UCSD-AML1 (cell line): ENCODE measurements around the gene RGS7.

Experiments
- DNase-seq: peaks from one replicate; lab custom pipeline; 2025; ENCODE audit not compliant: unreplicated experiment; lab: John Stamatoyannopoulos, UW

Gene RGS7

DNA sequence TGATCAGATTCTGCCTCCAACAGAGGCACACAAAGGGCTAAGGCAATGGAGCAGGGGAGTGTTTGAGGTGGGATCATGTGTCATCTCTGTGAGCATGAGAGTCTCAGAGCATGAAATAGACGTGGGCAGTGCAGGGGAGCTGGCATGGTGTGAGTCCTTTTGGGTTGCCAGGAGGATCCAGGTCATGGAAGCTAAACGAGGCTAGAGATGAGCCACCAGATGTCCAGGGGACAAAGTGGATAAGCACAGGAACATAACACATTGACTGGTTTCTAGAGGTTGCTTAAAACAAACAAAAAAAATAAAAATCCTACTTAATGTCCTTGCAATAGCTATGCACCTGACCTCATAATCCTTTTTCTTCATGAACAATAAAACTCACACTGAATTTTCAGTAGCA, 490.3 kb downstream of the RGS7 start:
- DNase-seq, result no peak

DNA sequence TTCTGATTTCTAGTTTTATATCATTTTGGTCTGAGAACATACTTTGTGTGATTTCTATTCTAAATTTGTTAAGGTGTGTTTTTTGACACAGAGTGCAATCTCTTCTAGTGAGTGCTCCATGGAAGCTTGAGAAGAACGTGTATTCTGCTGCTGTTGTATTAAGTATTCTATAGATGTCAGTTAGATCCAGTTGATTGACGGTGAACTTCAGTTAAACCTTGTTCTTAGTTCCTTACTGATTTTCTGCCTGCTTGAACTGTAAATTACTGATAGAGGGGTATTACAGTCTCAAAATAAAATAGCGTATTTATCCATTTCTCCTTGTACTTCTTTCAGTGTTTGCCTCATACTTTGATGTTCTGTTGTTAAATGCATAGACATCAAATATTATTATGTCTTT, 497.0 kb downstream of the RGS7 start:
- no peak for DNase-seq

DNA sequence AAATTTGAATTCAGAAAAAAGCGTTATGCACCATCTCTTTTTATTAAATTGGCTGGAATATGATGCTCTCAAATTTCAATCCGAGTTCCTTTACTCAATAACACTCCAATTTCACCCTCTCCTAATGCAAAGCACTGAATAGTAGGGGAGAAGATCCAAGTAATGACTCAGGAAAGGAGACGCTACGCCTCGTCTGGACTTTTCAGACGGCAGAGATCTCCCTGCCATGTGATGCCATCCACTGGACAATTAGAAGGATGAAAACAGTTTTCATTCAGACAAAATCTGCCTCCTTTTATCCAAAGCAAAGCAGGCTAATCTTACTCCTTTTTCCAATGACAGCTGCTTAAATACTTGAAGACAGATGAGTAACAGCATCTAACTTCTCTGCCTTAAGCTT, 502.6 kb downstream of the RGS7 start:
- no peak for DNase-seq

DNA sequence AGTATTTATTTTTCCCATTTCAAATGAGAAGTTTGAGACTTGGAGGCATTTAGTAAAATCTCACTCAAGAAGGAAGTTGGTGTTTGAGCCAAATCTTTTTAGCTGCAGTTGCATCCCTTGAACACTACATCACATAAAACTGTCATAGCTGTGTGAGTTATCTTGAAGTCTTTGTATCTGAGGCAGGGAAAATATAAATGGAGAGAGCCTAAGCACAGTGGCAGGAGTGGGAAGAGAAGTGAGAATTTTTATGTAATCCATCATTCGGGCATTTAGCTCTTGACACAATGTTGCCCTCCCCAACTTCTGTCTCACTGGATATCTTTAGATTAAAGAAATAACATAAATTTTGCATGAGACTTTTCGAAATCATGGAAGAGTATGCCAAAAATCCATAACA, 509.7 kb downstream of the RGS7 start:
- DNase-seq, result no peak

DNA sequence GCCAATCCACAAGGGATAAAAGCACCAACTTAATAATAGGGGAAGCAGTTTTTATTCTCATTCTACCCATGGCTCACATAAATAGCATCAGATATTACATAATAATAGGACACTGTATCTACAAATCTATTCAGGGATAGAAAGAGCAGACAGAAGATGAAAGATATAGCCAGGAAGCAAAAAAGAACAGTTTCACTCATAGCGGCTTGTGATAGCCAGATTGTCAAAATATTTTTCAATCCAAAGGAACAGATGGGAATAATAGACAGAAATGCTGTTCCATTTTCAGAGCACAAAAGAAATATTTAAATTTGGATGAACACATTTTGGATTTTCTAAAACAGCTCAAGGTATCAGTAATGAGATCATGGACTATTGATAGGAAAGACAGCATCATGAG, 512.5 kb downstream of the RGS7 start:
- no peak for DNase-seq

DNA sequence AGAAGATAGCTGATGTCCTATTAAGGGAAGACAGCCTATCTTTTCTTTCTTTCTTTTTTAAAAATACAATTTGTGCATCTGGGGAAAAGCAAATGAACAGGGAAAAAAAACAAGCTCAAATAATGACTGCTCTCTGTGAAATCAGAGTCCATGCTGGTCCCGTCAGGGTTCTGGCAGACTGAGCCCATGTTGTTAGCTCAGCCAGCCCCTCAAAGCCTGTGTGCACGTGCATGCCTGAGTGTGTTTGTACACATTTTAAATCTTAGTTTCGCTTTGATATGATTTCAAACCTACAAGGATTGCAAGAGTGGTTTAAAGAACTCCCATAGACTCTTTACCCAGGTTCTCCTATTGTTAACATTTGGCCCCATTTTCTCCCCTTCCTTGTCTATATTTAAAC, 513.2 kb downstream of the RGS7 start:
- no peak for DNase-seq

DNA sequence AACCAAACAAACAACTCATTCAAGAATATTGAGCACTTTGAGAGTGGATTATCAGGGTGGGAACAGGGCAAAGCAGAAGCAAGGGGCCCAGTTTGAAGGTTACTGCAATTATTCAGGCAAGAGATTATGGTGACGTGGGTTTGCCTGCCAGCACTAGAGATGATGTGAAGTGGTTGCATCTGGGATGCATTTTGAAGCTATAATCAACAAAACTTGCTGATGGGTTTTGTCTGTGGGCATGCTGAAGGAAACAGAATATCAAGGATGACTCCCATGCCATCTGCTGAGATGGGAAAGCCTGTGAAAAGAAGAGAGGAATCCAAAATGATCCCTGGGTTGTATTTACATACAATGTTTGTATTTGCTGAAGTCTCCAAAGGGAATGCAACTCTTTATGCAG, 520.7 kb downstream of the RGS7 start:
- DNase-seq, result no peak

DNA sequence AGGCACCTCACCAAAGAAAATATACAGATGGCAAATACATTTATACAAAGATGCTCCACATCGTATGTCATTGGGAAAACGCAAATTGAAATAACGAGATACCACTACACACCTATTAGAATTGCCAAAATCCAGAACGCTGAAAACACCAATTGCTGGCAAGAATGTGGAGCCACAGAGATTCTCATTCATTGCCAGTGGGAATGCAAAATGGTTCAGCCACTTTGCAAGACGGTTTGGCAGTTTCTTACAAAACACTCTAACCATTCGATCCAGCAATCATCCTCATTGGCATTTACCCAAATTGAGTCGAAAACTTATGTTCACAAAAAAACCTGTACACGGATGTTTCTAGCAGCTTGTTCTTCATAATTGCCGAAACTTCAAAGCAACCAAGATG, 521.7 kb downstream of the RGS7 start:
- DNase-seq, result no peak

DNA sequence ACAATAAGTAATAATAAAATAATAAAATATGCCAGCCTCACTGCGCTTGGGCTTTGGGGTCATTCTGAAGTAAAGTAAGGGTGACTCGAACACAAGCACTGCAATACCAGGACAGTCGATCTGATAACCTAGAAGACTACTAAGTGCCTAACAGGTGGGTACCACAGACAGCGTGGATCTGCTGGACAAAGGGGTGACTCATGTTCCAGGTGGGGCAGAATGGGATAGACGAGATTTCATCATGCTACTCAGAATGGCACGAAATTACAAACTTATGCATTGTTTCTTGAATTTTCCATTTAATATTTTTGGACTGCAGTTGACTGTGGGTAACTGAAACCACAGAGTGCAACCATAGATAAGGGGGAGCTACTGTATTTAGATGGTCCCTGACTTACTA, 523.9 kb downstream of the RGS7 start:
- no peak for DNase-seq

DNA sequence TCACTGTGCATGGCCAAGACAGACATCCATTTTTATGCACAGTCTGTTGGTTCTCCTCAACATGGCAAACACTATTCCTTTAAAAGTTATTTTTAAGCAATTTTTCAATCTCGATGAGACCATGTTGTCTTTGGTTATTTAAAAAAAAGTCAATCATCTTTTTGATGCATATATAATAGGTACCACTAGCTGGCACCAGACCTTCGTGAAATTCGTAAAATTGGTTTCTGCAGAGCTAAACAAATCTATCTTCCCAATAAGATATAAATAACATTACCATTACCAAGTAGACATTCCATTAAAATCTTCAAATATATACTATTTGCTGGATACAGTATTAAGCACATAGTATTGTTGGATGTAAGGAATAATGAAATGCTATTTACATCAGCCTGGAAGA, 525.1 kb downstream of the RGS7 start:
- no peak for DNase-seq

DNA sequence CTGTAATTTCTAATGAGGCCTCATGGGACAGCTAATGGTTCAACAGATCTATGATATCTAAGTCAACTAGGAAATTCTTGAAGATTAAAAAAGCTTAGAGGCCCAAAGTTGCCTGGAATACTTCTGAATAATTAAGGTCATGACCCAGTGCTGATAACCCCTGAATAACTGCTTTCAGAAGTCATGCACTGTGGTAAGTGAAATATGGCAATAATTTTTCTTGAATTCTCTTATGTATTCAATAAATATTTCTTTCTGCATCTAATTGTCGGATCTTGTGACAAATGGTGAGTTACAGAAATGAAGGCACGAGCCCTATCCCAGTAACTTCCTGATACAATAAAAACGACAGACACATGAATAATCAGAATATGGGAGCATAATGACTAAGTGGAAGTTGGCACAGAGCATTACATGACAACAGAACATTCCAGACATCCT, 525.8 kb downstream of the RGS7 start:
- no peak for DNase-seq

DNA sequence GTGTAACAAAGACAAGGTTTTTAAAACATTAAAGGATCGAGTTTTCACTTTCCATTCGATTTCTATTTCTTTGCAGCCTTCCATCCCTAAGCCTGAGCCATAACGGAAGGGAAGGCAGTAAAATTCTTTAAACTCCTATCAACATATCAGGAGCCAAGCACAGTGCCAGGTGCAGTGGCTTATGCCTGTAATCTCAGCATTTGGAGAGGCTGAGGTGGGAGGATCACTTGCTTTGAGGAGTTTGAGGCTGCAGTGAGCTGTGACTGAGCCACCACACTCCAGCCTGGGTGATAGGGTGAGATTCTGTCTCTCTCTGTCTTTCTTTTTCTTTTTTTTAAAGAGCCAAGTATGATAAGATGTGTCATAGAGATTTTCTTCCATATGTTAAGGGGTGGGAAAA, 527.5 kb downstream of the RGS7 start:
- DNase-seq, result no peak

DNA sequence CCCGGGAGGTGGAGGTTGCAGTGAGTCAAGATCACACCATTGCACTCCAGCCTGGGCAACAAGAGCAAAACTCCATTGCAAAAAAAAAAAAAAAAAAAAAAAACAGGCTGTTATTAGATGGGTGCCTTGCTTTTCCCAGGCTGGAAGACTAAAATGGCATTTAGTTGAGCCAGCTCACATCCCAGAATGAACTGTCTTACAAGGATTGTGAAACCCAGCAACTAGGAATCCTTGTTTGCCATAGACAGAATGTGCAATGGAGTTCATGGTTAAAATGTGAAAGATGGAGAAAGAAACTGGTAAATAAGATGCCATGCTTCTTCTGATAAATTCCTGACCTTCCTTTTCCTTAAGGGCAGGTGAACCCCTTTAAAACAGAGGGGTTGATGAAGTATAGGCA, 529.2 kb downstream of the RGS7 start:
- no peak for DNase-seq

DNA sequence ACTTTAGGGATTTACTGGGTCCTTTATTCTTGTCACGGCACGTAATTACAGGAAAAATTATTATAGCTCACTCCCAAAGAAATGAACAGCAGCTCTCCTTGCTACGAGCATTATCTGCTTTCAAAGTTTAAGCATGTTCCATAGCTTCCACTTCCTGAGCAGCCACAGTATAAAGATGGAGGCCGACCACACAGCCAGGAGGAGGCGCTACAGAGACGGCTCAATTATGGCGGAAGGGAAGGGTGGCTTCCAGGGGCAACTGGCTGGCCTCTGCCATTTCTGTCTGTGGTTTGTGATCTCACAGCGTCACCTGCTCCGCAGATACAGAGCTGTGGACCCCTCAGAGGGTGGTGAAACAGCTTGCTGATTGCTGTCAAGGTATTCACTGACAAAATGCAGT, 532.8 kb downstream of the RGS7 start:
- no peak for DNase-seq

DNA sequence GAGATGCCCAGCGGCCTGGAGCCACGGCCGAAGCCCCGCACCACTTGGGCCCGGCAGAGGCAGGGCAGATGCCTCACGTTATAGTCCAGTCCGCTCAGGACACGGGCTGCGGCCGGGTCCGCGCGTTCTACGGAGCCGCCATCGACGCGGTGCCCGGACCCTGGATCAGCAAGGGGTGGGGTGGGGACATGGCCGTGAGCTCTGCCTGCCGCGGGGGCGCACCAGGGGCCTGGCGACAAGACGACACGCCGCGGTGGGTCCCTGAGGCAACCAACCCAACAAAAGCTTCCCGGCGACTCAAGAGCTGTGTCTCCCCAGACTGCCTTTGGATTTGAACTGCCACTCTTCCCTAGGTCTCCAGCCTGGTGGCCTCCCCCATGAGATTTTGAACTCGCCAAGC, 533.6 kb downstream of the RGS7 start:
- DNase-seq, result no peak

DNA sequence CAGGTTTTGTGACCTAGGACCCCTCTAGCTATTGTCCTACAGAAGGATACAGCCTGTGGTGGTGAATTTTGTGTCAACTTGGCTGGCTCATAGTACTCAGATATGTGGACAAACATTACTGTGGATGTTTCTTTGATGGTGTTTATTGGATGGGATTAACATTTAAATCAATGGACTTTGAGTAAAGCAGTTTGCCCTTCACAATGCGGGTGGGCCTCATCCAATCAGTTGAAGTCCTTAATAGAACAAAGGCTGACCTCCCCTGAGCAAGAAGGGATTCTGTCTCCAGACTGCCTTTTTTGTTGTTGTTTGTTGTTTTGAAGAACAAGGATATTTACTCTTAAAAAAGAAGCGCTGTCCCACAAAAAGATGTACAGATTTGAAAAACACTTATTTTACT, 535.1 kb downstream of the RGS7 start:
- DNase-seq, result no peak

DNA sequence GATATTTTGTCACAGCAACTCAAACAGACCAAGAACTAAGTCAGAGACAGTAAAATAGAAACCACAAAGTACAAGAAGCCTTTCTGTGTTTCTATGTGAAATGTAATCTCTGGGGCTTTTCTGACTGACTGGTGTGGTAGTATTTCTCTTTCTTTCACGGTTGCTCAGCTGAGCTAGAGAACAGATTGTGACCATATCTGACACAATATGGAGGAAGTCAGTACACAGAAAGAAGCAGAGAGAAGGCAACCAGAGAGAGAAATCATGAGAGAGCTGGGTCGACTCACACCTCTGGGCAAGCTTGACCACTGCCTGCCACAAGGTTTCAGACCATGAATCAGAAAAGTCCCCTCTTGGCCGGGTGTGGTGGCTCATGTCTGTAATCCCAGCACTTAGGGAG, 536.2 kb downstream of the RGS7 start:
- DNase-seq, result no peak

DNA sequence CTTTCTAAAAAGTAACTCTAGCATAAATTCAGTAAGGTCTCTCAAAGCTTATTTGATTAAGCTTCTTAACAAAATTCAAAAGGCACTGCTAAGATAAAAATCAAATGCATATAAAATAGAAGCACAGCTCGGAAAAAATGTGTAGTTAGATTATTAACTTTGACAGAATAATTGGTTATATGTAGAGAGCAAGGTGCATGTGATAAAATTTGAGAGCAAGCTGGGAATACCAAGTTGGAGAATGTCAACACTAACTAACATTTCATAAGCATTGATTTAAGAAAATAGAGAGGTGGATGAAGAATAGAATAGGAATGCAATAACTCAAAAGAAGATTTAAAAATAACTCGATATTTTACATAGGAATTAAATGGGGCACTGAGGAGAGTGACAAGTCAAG, 540.5 kb downstream of the RGS7 start:
- no peak for DNase-seq

DNA sequence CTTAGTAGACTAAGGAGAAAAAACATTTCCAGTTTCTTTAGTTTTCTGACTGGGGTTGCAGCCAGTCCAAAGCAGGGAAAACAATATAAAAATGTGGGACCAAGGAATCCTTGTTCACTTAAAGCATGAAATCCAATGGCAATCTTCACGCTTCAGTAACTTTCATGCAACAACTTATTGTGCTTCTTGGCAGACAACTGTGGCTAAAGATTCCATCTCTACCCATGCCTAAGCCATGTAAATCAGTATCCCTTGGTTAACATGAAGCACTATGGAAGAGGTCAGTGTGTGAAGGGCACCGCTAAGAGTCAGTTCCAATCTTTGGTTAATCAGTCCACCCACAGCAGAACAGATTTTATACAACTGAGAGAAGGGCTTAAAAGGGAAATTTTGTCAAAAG, 543.3 kb downstream of the RGS7 start:
- no peak for DNase-seq

DNA sequence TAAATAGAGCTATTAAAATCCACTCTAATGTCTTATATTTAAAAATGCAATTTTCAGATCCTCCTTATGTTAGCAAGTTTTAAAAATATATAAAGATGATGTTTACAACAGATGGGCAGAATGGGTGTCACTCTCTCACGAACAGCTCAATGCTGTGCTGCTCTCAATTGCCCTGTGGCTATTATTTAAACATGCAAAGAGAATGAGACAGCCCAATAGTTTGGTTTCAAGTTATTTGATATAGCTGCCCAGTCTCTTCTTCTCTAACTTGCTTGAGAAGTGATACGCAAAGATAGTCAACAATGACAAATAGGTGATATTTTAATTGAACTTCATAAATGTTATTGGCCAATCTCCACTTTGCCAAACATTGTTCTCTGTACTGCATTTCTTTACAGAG, 545.7 kb downstream of the RGS7 start:
- DNase-seq, result no peak

DNA sequence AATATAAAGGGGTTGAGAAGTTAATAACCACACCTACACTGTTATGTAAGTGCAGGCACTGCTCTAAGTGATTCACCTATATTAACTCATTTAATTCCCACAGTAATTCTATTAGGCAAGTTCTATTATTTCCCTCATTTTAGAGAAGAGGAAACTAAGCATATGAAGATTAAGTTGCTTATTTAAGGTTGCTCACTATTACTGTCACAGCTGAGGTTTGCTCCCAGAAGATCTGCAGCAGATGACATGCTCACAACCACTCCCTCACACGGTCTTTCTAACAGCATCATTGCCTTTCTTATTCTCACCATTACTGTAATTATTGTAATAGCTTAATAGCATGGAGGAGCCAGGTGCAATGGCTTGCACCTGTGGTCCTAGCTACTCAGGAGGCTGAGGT, 548.6 kb downstream of the RGS7 start:
- no peak for DNase-seq

DNA sequence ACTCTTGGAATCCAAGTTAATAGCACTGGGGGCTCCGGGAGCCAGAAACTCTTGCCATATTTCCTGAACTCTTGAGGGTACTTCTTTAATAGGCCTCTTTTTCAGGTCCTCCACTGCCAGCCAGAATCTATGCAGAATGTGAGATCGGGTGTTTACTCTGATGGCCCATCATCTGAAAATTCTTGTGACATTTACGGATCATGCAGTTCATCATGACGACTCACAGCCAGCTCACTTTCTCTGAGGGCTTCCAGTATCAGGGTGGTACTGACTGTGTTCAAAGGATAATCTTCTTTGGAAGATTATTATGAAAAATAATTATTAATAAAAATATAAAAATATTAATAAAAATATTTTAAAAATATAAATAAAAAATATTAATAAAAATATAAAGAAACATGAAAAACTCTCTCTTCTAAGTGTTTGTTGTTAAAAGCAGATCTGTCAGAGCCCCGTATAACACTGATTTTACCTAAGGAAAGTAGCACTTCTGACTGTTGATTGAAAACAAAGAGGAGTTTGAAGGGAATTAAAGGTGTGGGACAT, 550.7 kb downstream of the RGS7 start:
- DNase-seq, result no peak

DNA sequence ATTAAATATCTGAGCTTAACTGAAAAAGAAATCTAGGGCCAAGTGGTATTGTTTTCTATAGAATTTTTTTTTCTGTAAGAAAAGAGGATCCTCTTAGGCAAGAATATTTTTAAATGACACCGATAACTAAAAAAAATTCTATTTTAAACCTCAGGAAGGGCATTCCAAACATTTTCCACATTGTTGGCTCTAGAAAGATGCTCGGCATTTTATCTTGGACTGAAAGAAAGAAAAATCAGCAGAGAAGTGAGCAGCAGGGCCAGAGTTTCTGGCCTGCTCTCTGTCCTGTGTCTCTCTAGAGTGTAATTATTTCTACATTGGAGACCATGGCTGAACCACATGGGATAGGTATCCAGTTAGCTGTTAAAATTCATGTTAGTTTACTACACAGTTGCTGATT, 552.5 kb downstream of the RGS7 start:
- no peak for DNase-seq

DNA sequence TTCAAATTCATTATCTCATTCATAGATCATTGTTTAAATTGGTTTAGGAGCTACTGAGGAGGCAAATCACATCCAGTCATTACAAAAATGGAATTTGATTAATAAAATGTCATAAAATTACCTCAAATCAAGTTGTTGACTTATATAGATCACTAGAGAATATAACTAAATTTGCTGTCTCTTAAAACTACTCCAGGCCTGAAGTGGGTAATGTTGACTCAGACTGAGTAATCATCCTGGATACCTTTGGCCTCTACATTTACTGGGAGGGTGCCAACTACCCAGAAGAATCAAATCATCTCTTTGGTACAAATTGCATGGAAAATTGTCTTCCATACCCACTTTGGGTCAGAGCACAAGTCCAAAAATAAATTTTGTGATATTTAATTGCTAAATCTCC, 553.9 kb downstream of the RGS7 start:
- no peak for DNase-seq
